ENCODE data around the gene SLC6A11.

The SLC6A11 gene

GRCh38 chr3:10933805-10934481 lies 117.9 kb downstream of the SLC6A11 start:
- no peak for DNase-seq

GRCh38 chr3:10935028-10935427 lies 119.0 kb downstream of the SLC6A11 start:
- DNase-seq: no peak

GRCh38 chr3:10935846-10936631 lies 120.0 kb downstream of the SLC6A11 start:
- DNase-seq: no peak

GRCh38 chr3:10936686-10937085 lies 120.7 kb downstream of the SLC6A11 start:
- DNase-seq: no peak

GRCh38 chr3:10937141-10937825 lies 121.3 kb downstream of the SLC6A11 start:
- DNase-seq: no peak

GRCh38 chr3:10939556-10939955 lies 123.5 kb downstream of the SLC6A11 start:
- no peak for DNase-seq

- no peak for DNase-seq
Measured at GRCh38 chr3:10940106-10940505, 124.1 kb downstream of the SLC6A11 start.

- peak; percentile 30 for DNase-seq
Measured at GRCh38 chr3:10941972-10942371, 125.9 kb downstream of the SLC6A11 start.

- no peak for DNase-seq
Measured at GRCh38 chr3:10942690-10943205, 126.7 kb downstream of the SLC6A11 start.

GRCh38 chr3:10944866-10945265 lies 128.8 kb downstream of the SLC6A11 start:
- no peak for DNase-seq

- peak; percentile 67 for DNase-seq
Measured at GRCh38 chr3:10945683-10946287, 129.8 kb downstream of the SLC6A11 start.

GRCh38 chr3:10946526-10946925 lies 130.5 kb downstream of the SLC6A11 start:
- DNase-seq: no peak

GRCh38 chr3:10948326-10948725 lies 132.3 kb downstream of the SLC6A11 start:
- DNase-seq: no peak

- no peak for DNase-seq
Measured at GRCh38 chr3:10949197-10949596, 133.2 kb downstream of the SLC6A11 start.

GRCh38 chr3:10950476-10951294 lies 134.7 kb downstream of the SLC6A11 start:
- peak; percentile 31 for DNase-seq

GRCh38 chr3:10951295-10951926 lies 135.4 kb downstream of the SLC6A11 start:
- no peak for DNase-seq

GRCh38 chr3:10952525-10952924 lies 136.5 kb downstream of the SLC6A11 start:
- DNase-seq: no peak

GRCh38 chr3:10954740-10955139 lies 138.7 kb downstream of the SLC6A11 start:
- no peak for DNase-seq

- DNase-seq: no peak
Measured at GRCh38 chr3:10955711-10956453, 139.9 kb downstream of the SLC6A11 start.

- DNase-seq: no peak
Measured at GRCh38 chr3:10956531-10956930, 140.5 kb downstream of the SLC6A11 start.

- DNase-seq: no peak
Measured at GRCh38 chr3:10956986-10957385, 141.0 kb downstream of the SLC6A11 start.
